NOMO-1 treated with DMSO at 0.1 percent for 48 hours (cell line): ENCODE results near the gene NMNAT1.
"Not testable (repeated sequence)": the region's sequence is repeated elsewhere in the genome, so short reads cannot be mapped to it uniquely, and the experiment has no call there.

Experiments used
- DNase-seq: peaks from one replicate; lab custom pipeline; 2025; ENCODE audit not compliant: unreplicated experiment; lab: John Stamatoyannopoulos, UW

Gene NMNAT1

GRCh38 chr1:9917901-9918300 is 25.4 kb upstream of the NMNAT1 start:
- no peak for DNase-seq

DNA sequence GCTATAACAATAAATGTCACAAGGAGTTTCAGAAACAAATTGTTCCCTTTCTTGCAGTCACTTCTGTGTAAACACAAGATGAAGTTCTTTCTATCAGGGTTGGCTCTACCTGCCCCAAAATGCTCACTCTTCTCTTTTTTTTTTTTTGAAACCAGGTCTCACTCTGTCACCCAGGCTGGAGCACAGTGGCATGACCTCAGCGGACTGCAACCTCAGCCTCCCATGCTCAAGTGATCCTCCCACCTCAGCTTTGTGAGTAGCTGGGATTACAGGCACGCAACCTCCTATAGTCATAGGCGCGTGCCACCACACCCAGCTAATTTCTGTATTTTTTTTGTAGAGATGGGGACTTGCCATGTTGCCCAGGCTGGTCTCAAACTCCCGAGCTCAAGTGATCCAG is 22.7 kb upstream of the NMNAT1 start:
- DNase-seq, result no peak

GRCh38 chr1:9922342-9922741 is 20.9 kb upstream of the NMNAT1 start:
- DNase-seq, result peak; percentile 49

GRCh38 chr1:9927259-9927658 is 16.0 kb upstream of the NMNAT1 start:
- DNase-seq, result no peak

DNA sequence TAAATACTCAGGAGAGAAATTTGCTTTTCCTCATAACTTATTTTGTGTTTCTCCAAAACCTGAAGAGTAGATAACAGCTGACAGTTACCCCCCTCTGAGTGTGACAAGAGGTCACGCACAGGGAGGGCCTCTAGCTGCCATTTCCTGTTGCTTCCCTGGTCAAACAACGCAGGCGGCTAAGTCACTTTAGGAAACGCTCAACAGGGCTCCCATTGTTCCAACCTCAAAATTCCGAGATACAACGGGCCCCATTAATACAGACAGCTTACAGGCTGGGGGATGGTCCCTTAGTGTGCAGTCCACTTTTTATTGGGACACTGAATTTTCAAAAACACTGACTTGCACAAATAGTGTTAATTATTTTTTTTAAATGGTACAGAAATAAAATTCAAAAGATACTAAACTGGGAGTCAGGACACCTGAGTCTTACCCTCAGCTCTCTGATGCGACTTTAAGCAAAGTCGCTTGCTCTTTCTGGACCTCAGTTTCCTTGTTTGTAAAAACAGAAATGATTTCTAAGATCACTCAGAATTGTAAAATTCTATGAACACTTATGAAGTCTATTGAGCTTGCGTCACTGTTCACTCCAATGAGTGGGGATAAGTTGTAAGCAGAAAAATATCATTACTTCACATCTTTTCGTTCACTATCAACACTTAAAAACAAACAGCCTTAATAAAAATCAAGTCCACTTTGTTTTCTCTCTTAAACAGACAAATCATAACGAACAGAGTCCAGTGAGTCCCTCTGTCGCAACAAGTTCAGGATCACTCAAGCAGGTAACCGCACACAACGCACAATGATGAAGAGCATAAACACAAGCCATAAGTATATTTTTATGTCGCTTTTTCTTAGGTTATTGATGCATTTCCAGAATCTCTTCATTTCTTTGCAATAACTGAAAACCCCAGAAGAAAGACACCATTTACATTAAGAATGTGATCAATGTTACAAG is 13.6 kb upstream of the NMNAT1 start:
- no peak for DNase-seq

- DNase-seq, result peak; percentile 82
Measured at GRCh38 chr1:9942399-9942938, 806 bp upstream of the NMNAT1 start.

- DNase-seq, result no peak
Measured at GRCh38 chr1:9946315-9946714, 3.0 kb downstream of the NMNAT1 start.

DNA sequence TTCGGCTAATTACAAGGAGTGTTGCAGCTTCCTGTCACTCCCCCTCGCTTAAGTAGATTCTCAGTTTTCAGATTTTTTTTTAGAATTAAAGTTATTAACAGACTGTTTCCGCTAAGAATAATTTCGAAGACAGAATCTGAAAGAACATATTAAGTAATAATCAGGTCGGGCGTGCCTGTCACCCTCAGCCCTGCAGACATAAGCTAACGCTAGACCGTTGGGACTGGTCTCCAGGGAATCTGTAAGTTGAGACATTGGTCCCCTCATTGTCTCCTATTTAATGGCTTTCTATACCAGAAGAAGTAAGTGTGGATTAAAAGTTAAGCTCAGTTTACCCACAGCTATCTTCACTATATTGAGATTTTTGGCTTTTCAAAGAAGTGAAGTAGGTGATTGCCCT is 14.5 kb downstream of the NMNAT1 start:
- no peak for DNase-seq

GRCh38 chr1:9960011-9960410 is 16.7 kb downstream of the NMNAT1 start:
- DNase-seq, result no peak

DNA sequence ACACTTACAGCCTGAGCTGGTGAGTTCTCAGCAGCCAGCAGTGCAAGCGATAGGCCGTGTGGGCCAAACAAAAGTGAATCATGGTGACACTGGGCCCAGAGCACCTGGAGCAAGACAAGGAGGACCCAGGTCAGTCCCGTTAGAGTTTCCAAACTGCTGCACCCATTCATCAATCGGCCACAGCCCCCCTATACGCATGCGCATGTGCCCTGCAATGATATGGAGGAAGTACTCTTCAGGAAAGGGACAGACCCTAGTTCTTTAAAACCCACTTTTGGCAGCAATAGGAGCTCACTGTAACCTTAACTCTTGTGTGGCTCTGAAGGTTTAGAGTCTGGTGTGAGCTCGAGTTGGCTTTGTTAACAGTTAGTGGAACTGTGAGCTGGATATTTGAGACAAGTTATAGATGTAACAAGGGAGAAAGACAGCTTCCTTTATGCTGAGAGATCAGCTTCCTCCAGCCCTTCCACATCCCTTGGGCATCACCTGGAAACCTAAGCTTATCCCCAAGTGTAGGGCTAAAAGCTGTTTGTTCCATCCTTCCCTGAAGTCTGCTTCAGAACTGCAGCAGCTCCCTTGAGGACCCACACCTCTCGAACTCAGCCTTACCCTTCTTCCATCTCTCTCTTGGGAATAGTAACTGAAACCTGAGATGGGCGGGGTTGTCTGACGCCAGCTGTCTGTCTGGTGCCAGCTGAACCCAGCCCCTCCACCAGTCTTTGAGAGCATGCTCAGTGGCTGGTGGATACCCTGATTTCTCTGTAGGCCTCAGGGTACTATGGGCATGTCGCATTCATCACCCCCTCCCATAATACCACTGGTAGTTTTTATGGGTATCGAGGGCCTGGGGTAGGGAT is 17.7 kb downstream of the NMNAT1 start:
- no peak for DNase-seq

DNA sequence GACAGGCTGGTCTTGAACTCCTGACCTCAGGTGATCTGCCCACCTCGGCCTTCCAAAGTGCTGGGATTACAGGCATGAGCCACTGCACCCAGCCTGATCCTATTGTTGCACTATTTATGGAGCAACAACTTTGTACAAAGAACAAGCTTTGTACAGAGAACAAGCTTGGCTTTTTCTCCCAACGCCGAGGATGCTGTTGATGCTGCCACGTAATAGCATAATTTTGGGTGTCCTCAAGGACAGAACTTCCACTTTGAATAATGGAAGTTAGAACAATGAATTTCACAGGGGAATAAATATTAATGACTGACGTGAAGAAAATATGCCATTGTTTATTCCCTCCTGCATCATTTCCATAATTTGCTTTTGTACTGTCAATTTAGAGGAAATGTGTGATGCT is 41.0 kb downstream of the NMNAT1 start:
- no peak for DNase-seq

DNA sequence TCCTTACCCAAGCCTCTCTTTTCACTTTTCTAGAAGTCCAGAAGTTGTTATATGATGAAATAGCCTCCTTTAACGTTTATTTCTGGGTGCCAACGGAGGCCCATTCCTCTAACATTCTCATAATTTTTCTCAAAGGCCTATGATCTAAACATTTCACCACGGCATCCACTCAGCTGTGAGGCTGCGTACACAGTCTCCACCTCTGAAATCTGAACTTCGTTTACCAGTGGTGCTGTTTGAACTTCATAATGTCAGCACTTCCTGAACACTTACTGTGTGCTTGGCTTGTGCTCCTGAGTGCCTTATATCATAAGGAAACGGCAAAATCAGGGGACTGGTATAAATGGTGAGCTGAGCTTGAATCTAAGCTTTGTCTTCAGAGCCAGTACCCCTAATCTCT is 41.7 kb downstream of the NMNAT1 start:
- DNase-seq, result no peak

DNA sequence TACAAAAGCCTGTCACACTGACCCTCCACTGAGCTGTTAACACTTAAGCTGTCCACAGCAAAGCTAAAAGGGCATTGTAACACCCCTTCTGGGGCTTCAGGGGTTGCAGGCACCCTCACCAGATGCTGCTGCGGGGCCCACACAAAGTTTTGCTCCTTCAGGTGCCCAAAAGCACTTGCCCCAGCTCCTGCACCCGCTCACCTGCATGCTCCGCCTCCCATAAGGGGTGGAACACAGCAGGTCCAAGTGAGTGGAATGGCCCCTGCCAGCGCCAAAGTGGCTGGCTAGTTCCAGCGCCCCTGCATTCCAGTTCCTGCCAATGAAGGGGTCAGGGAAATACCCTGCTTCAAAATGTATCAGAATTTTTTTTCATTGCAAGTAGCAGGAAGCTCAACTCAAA is 46.5 kb downstream of the NMNAT1 start:
- no peak for DNase-seq

DNA sequence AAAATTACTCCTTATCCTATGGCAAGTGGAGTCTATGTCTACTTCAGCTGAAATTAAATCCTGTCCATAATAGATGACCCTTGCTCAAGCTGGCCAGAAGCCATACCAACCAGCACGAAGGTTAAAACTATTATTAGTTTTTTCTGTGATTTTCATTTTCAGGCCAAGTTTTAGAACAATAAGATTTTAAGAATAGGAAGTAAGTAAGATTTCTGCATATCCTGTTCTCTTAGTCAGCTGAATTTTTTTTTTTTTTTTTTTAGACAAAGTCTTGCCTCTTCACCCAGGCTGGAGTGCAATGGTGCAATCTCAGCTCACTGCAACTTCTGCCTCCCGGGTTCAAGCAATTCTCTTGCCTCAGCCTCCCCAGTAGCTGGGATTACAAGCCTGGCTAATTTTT is 47.7 kb downstream of the NMNAT1 start:
- peak; percentile 38 for DNase-seq

DNA sequence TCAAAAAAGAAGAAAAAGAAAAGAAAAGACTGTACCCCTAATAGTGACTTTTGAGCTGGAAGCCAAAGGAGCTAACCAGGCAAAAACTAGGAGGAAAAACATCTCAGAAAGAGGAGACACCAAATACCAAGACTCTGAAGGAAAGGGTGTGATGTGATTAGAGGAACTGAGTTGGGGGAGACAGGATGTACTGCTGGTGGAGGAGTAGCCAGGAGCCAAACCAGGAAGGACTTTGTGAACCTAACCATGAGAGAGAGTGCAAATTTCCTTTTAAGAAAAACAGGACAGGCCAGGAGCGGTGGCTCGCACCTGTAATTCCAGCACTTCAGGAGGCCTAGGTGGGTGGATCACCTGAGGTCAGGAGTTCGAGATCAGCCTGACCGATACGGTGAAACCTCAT is 49.6 kb downstream of the NMNAT1 start:
- DNase-seq, result no peak

GRCh38 chr1:9993561-9994075 is 50.3 kb downstream of the NMNAT1 start:
- DNase-seq, result no peak

GRCh38 chr1:9996624-9997582 is 53.6 kb downstream of the NMNAT1 start, which contains the start of gene RBP7:
Gene RBP7, plus strand, starts transcription at chr1:9997228. Its CDS starts 31 bp downstream, at chr1:9997259.
- peak; percentile 14 for DNase-seq

GRCh38 chr1:10001016-10001665 is 57.9 kb downstream of the NMNAT1 start:
- no peak for DNase-seq

DNA sequence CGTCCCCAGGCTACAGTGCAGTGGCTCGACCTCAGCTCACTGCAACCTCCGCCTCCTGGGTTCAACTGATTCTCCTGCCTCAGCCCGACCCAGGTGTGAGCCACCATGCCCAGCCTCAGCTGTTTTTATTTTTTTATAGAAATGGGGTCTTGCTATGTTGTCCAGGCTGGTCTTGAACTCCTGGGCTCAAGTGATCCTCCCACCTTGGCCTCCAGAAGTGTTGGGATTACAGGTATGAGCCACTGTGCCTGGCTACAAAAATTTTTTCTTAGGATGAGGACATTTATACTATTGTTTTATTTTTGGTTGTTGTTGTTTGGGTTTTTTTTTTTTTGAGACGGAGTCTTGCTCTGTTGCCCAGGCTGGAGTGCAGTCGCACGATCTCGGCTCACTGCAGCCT is 62.0 kb downstream of the NMNAT1 start:
- not testable (repeated sequence) for DNase-seq

DNA sequence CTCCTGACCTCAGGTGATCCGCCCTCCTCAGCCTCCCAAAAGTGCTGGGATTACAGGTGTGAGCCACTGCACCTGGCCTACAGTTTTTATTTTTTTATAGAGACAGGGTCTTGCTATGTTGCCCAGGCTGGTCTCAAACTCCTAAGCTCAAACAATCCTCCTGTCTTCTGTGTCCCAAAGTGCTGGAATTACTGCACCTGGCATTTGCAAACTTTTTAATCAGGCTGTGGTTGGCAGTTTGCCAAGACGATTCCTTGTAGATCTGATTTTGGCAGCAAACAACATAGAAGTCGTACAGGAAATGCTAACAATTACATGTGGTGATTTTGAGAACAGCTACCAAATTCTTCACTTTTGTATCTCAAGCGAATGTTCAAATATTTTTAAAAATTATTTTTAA is 63.9 kb downstream of the NMNAT1 start:
- DNase-seq, result no peak
